Measurements from ENCODE around the gene CACNB2. TPM values are rescaled to one million over a fixed set of nuclear protein-coding genes. Genes with fewer than 3 reads are reported as not detected.

Gene CACNB2
- total and polyA plus RNA-seq, 10 of the 15 experiments (the other 5 are each of a cell fraction or from before 2014, with no cell fraction given): 0.62 to 8.1 (median 1.2) TPM

- no peak for FAIRE-seq
- Histone ChIP-seq H2AFZ (ENCODE audit: control insufficient read depth, low read depth, low read length) (no peak overlapping the region), H3K4me2 (ENCODE audit: control insufficient read depth, insufficient read depth) (no peak overlapping the region), H3K9ac (ENCODE audit: control insufficient read depth, insufficient read depth, low read length) (no peak overlapping the region), H3K36me3 (ENCODE audit: control insufficient read depth in 2 of 2, insufficient read depth in 2 of 2, low read length in 1 of 2) (no peaks in the 10 kb centered on the region), H4K20me1 (ENCODE audit: control insufficient read depth, insufficient read depth) (no peaks in the 10 kb centered on the region), H3K79me2 (ENCODE audit: control insufficient read depth, insufficient read depth, low read length) (no peaks in the 10 kb centered on the region), H3K27ac (ENCODE audit: control insufficient read depth, insufficient read depth) (no peak overlapping the region), H3K4me3 (no peak overlapping the region), H3K27me3 (replicated peaks in 1 of 2; ENCODE audit: control insufficient read depth in 2 of 2, insufficient read depth in 2 of 2, low read length in 1 of 2) (no peaks in the 10 kb centered on the region), H3K9me3 (replicated peaks; ENCODE audit: control insufficient read depth, insufficient read depth, low read length) (no peaks in the 10 kb centered on the region), H3K4me1 (ENCODE audit: control insufficient read depth, insufficient read depth, low read length) (no peaks in the 10 kb centered on the region)
- in situ Hi-C loops (cut with MboI) (no loop called here), intact Hi-C loops (cut with micrococcal nuclease; ENCODE audit: unreplicated experiment) (no loop called here)
- no peak for DNase-seq (ENCODE audit: low read depth, low spot score)
- ChIA-PET CTCF (interaction anchor here (1.0 to 2.7 kb wide), 8 partner anchors 10 to 55 kb away, joined by 3 to 12 read pairs (median 4); no protein-coding TSS in a partner anchor), POLR2A (interaction anchor here (0.7 to 1.6 kb wide), 9 partner anchors 9 to 34 kb away, joined by 3 to 15 read pairs (median 4); no protein-coding TSS in a partner anchor), RAD21 (ENCODE audit: unreplicated experiment) (interaction anchor here (0.7 to 2.7 kb wide), 11 partner anchors 9 to 83 kb away, joined by 3 to 11 read pairs (median 5); no protein-coding TSS in a partner anchor), SMC1A (ENCODE audit: uncharacterized antibody, unreplicated experiment) (interaction anchor here (0.9 to 12.8 kb wide), 19 partner anchors 7 to 232 kb away, joined by 3 to 163 read pairs (median 3); no protein-coding TSS in a partner anchor)
- WGBS (ENCODE audit: insufficient coverage, insufficient replicate concordance, low lambda C conversion rate, missing lambda C conversion rate): 61% methylated on average over 15 of the region's 15 CpGs
- no peak for TF ChIP-seq RELA (IDR thresholded peaks at IDR 0.05; ENCODE audit: borderline replicate concordance, partially characterized antibody)
- TF ChIP-seq MLLT1 (IDR thresholded peaks at IDR 0.05): peak; percentile 94
- TF ChIP-seq ZBTB33 (IDR thresholded peaks at IDR 0.05): peak; percentile 69; the same call in 1 of the 2 replicates
- no peak for ATAC-seq
- no TSS peak for BruUV-seq (replicated peaks)
These were observed 277.8 kb downstream of the CACNB2 start for GRCh38 chr10:18417950-18418527.

All from GM12878 (cell line).